GM23338 (cell line): ENCODE data around the gene ST3GAL2.

Source experiments
- CREB1 ChIP-seq: fragments of 250-450 bp; sonication (Bioruptor Pico); IDR thresholded peaks from 2 replicates; pipeline ENCODE4 v1.5.0; 2020; ENCODE audit warnings: low read depth, mild to moderate bottlenecking, moderate library complexity
- EZH2 ChIP-seq: fragments of 200-600 bp; sonication (generic); IDR thresholded peaks from one replicate; pipeline ENCODE4 v1.8.0; 2017; ENCODE audit warnings: antibody characterized with exemption, mild to moderate bottlenecking, low read depth; ENCODE audit not compliant: unreplicated experiment
- EZH2phosphoT487 ChIP-seq: fragments of 200-600 bp; sonication (generic); IDR thresholded peaks from one replicate; pipeline ENCODE4 v1.8.1; 2018; ENCODE audit warnings: antibody characterized with exemption; ENCODE audit not compliant: unreplicated experiment
- JUNB ChIP-seq: IDR thresholded peaks from one replicate; pipeline ENCODE4 v1.6.1; 2016; ENCODE audit warnings: antibody characterized with exemption; ENCODE audit not compliant: unreplicated experiment
- POLR2AphosphoS5 ChIP-seq: IDR thresholded peaks from 2 replicates; pipeline ENCODE4 v1.6.1; 2016; ENCODE audit warnings: antibody characterized with exemption, low read depth
- STAT1 ChIP-seq: IDR thresholded peaks from one replicate; pipeline ENCODE4 v1.6.1; 2016; ENCODE audit warnings: antibody characterized with exemption; ENCODE audit not compliant: unreplicated experiment
- ZNF114 ChIP-seq: fragments of 250-450 bp; sonication (Bioruptor Pico); IDR thresholded peaks from 2 replicates; pipeline ENCODE4 v1.5.0; 2020; ENCODE audit warnings: mild to moderate bottlenecking, moderate library complexity
- ZNF462 ChIP-seq: fragments of 250-450 bp; sonication (Bioruptor Pico); IDR thresholded peaks from 2 replicates; pipeline ENCODE4 v1.5.0; 2020; ENCODE audit warnings: mild to moderate bottlenecking, moderate library complexity
- TF ChIP-seq, protein P1 (sequence below): IDR thresholded peaks from one replicate; pipeline ENCODE4 v1.6.1; 2018; ENCODE audit warnings: antibody characterized with exemption; ENCODE audit not compliant: unreplicated experiment
- TF ChIP-seq, protein P2 (sequence below), 2 experiments: fragments of 200-600 bp in 1 of 2; sonication (generic) in 1 of 2; conservative IDR thresholded peaks; 2 replicates each; pipeline versions ENCODE4 v1.5.1 to v1.6.1; 2016 to 2017; ENCODE audit warnings: antibody characterized with exemption in 2 of 2, low read depth in 2 of 2, mild to moderate bottlenecking in 2 of 2, moderate library complexity in 1 of 2

- TF ChIP-seq POLR2AphosphoS5 (no peak), EZH2 (no peak), JUNB (no peak), EZH2phosphoT487 (no peak), CREB1 (CRISPR knock-in tag) (no peak), ZNF462 (CRISPR knock-in tag) (no peak), STAT1 (no peak), ZNF114 (CRISPR knock-in tag) (no peak)
- TF ChIP-seq, protein P1, sequence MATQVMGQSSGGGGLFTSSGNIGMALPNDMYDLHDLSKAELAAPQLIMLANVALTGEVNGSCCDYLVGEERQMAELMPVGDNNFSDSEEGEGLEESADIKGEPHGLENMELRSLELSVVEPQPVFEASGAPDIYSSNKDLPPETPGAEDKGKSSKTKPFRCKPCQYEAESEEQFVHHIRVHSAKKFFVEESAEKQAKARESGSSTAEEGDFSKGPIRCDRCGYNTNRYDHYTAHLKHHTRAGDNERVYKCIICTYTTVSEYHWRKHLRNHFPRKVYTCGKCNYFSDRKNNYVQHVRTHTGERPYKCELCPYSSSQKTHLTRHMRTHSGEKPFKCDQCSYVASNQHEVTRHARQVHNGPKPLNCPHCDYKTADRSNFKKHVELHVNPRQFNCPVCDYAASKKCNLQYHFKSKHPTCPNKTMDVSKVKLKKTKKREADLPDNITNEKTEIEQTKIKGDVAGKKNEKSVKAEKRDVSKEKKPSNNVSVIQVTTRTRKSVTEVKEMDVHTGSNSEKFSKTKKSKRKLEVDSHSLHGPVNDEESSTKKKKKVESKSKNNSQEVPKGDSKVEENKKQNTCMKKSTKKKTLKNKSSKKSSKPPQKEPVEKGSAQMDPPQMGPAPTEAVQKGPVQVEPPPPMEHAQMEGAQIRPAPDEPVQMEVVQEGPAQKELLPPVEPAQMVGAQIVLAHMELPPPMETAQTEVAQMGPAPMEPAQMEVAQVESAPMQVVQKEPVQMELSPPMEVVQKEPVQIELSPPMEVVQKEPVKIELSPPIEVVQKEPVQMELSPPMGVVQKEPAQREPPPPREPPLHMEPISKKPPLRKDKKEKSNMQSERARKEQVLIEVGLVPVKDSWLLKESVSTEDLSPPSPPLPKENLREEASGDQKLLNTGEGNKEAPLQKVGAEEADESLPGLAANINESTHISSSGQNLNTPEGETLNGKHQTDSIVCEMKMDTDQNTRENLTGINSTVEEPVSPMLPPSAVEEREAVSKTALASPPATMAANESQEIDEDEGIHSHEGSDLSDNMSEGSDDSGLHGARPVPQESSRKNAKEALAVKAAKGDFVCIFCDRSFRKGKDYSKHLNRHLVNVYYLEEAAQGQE = no peak
- TF ChIP-seq, protein P2, sequence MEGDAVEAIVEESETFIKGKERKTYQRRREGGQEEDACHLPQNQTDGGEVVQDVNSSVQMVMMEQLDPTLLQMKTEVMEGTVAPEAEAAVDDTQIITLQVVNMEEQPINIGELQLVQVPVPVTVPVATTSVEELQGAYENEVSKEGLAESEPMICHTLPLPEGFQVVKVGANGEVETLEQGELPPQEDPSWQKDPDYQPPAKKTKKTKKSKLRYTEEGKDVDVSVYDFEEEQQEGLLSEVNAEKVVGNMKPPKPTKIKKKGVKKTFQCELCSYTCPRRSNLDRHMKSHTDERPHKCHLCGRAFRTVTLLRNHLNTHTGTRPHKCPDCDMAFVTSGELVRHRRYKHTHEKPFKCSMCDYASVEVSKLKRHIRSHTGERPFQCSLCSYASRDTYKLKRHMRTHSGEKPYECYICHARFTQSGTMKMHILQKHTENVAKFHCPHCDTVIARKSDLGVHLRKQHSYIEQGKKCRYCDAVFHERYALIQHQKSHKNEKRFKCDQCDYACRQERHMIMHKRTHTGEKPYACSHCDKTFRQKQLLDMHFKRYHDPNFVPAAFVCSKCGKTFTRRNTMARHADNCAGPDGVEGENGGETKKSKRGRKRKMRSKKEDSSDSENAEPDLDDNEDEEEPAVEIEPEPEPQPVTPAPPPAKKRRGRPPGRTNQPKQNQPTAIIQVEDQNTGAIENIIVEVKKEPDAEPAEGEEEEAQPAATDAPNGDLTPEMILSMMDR (conservative IDR thresholded peaks at IDR 0.05; ENCODE audit: low read depth in 2 of 2) = no peak
Observed at GRCh38 chr16:70331091-70331490, 107.8 kb downstream of the ST3GAL2 start.
